ENCODE data around the gene CCP110. TPM values are rescaled to one million over a fixed set of nuclear protein-coding genes. Genes with fewer than 3 reads are reported as not detected.

The CCP110 gene
- polyA plus RNA-seq, 3 donors from 2014 or later: 7.5 to 10.1 (median 9.4) TPM

DNA sequence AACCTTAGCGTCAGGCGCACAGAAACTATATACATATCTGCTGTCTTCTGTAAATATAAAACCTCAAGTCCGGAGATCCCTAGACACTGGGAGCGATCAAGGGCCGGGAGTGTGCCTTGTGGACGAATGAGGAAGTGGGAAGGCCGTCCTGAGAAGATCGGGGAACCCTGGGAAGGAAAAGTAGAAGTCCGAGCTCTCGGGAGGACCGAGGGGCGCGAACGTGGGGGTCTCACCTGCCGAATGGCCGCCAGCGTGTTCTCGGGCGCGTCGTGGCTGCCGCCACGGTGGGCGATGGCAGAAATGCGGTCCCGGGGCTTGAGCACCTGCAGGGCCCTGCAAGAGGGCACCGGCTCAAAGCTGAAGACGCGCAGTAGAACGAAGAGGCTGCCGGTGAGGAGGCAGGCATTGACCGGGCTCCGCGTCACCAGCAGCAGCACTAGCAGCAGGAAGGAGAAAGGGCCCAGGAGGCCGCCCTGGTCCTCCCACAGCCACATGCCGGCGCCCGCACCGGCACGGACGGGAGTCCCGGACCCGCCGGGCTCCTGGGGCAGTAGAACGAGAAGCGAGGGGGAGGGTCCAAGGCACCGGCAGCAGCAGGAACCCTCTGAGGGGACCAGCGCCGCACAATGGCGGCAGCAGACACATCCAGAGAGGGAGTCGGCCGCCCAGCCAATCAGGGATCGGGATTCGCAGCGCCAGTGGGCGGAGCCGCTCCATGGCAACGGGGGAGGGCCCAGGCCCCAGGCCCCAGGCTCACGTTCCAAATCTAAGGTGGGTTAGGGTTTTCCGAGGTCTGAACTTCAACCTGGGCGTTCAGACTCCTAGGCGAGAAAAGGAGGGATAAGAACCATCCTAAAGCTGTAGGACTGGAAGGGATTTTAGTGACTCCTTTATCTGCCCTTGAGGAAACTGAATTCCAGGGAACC, 2.0 kb upstream of the CCP110 start, which contains the start of gene GDE1:
Gene GDE1, minus strand, starts transcription at position 628 of the 926 bp plus-strand sequence. Its CDS starts 134 bp downstream, at position 494.
- Mint-ChIP-seq H3K4me1 (peaks cover 46 to 76% of the 10 kb centered on the region in 2 donors), H3K4me3 (peak within 1 kb of the TSS; percentile 91 to 97 (median 93)), H3K9me3 (no peaks in the 10 kb centered on the region), H3K36me3 (peaks cover 0 to 13% (median 10%) of the 10 kb centered on the region in 3 donors), H3K27ac (peak within 1 kb of the TSS; percentile 82 to 98 (median 93)), H3K27me3 (ENCODE audit: low read depth in 3 of 3) (peaks cover 0 to 7% (median 6%) of the 10 kb centered on the region in 3 donors)
- peak; percentile 85 to 88 (median 87) for DNase-seq

DNA sequence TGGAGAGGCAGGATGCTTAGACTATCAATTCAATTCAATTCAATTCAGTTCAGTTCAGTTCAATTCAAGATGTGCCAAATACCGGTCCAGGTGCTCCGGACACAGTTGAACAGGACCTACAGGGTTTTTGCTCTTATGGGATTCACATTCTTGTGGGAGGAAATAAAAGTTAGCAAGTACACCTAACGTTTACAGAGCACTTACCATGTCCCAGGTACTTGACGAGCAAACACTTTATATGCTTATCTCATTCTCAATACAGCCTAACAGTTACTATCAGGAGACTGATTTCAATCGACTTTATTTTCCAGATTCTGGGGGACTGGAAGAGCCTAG, 1.4 kb upstream of the CCP110 start:
- Mint-ChIP-seq H3K36me3 (peaks cover 0 to 6% (median 4%) of the 10 kb centered on the region in 3 donors), H3K27ac (peak overlapping the region; percentile 82 to 98 (median 93)), H3K27me3 (ENCODE audit: low read depth in 3 of 3) (peaks cover 0 to 7% (median 6%) of the 10 kb centered on the region in 3 donors), H3K4me1 (peaks cover 46 to 69% of the 10 kb centered on the region in 2 donors), H3K4me3 (peak overlapping the region; percentile 91 to 97 (median 93)), H3K9me3 (no peaks in the 10 kb centered on the region)
- no peak for DNase-seq

DNA sequence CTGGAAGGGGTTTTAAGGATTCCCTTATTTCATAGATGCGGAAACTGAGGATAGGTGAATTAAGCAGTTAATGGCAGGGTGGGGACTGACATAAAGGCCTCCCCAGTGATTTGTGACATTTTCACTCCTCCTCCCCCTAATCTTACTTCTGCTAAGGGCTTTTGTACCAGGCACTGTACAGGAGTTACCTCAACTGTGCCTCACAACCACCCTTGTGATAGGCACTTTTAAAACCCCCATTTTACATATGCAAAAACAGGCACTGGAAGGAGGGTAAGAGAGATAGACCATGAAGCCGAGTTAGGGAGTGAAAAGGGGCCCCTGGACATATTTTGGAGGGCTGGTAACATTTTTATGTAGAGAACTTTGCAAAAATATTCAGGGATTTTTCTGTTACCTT, 982 bp upstream of the CCP110 start:
- H3K9me3 Mint-ChIP-seq: no peaks in the 10 kb centered on the region
- peak overlapping the region; percentile 91 to 97 (median 93) for H3K4me3 Mint-ChIP-seq
- H3K36me3 Mint-ChIP-seq: peaks cover 0 to 3% (median 3%) of the 10 kb centered on the region in 3 donors
- peaks cover 0 to 7% (median 6%) of the 10 kb centered on the region in 3 donors for H3K27me3 Mint-ChIP-seq (ENCODE audit: low read depth in 3 of 3)
- no peak for DNase-seq
- peak overlapping the region in 5 of 6 donors; percentile 49 to 98 (median 91) for H3K27ac Mint-ChIP-seq
- peaks cover 46 to 65% of the 10 kb centered on the region in 2 donors for H3K4me1 Mint-ChIP-seq

DNA sequence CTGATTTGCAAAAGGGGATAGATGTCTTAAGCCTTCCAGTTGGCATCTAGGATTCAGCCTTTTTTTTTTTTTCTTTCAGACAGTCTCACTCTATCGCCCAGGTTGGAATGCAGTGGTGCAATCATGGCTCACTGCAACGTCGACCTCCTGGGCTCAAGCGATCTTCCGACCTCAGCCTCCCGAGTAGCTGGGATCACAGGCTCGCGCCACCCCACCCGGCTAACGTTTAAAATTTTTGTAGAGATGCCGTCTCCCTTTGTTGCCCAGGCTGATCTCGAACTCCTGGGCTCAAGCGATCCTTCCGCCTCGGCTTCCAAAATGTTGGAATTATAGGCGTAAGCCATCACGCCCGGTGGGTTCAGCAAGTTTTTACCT, 571 bp upstream of the CCP110 start:
- H3K27me3 Mint-ChIP-seq (ENCODE audit: low read depth in 3 of 3): peaks cover 0 to 7% (median 6%) of the 10 kb centered on the region in 3 donors
- DNase-seq: no peak
- H3K27ac Mint-ChIP-seq: peak overlapping the region in 2 of 6 donors; percentile 22 to 24
- H3K36me3 Mint-ChIP-seq: peaks cover under 1 to 4% (median 3%) of the 10 kb centered on the region in 3 donors
- H3K9me3 Mint-ChIP-seq: no peaks in the 10 kb centered on the region
- peaks cover 46 to 65% of the 10 kb centered on the region in 2 donors for H3K4me1 Mint-ChIP-seq
- H3K4me3 Mint-ChIP-seq: peak overlapping the region in 4 of 5 donors; percentile 5 to 96 (median 92)

DNA sequence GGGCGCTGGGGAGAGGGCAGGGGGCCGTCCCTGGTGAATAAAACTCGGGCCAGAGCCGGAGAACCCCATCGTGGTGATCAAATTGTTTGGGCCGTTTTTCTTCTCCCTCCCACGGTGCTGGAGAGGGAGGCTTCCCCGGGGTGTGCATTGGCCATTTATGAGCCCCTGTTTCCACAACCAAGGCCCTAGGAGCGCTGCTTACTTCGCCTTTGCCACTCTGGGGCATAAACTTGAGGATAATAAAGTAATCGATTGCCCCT, 544 bp downstream of the CCP110 start:
- peak overlapping the region; percentile 60 to 94 (median 66) for H3K27ac Mint-ChIP-seq
- peaks cover 0 to 11% (median 4%) of the 10 kb centered on the region in 3 donors for H3K36me3 Mint-ChIP-seq
- peak overlapping the region; percentile 93 to 100 (median 96) for H3K4me3 Mint-ChIP-seq
- peaks cover 0 to 7% (median 6%) of the 10 kb centered on the region in 3 donors for H3K27me3 Mint-ChIP-seq (ENCODE audit: low read depth in 3 of 3)
- no peaks in the 10 kb centered on the region for H3K9me3 Mint-ChIP-seq
- H3K4me1 Mint-ChIP-seq: peaks cover 44 to 56% of the 10 kb centered on the region in 2 donors
- DNase-seq: no peak

DNA sequence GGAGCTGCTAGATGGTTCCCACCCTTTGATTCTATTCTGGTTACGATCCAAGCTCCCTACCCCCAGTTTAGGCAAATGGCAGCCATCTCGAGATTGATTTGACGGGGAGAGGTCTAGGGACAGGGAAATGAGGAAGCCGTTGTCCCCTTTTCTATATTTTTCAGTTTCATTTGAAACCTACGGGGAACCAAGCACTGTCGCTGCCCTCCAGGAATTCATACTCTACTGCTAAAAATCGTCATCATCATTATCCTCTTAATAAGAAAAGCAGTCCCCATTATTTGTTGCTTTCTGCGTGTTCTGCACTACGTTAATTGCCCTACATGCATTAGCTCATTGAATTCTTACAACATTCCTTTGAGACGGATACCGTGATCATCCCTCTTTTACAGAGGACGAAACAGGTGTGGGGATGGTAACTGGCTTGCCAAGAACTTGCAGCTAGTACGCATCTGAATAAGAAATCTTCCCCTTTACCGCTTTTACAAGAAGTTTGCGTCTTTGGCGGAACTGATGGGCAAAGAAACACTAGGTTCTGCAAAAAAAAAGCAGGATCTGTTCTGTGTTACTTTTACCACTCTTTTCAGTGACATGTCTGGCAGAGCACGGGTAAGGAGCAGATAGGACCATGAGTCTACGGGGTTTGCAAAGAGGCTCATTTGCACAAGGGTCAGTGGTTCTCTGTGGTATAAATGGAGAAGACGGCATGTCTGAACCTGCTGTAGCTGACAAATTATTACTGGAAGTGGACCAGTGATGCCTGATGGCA, 1.1 kb downstream of the CCP110 start:
- peaks cover 0 to 11% (median 4%) of the 10 kb centered on the region in 3 donors for H3K36me3 Mint-ChIP-seq
- H3K27ac Mint-ChIP-seq: peak overlapping the region; percentile 60 to 94 (median 66)
- peak overlapping the region; percentile 93 to 100 (median 96) for H3K4me3 Mint-ChIP-seq
- DNase-seq: no peak
- no peaks in the 10 kb centered on the region for H3K9me3 Mint-ChIP-seq
- H3K4me1 Mint-ChIP-seq: peaks cover 44 to 55% of the 10 kb centered on the region in 2 donors
- H3K27me3 Mint-ChIP-seq (ENCODE audit: low read depth in 3 of 3): peaks cover 0 to 7% (median 6%) of the 10 kb centered on the region in 3 donors

DNA sequence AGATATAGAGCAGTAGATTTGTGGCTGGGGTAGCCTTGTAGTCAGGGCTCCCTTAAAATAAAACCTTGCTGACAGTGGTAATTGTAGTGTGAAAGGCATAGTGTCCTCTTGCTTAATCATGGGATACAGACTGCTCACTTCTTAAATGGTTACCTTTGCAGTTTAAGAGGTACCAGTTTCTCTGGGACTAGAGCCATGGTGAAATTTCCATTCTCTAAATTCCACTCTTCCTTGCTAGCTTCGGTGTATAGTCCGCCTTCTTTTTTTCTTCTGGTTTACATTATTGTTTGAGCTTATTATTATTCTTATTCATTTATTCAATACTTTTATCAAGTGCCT, 1.6 kb downstream of the CCP110 start:
- peak overlapping the region in 4 of 6 donors; percentile 43 to 94 (median 74) for H3K27ac Mint-ChIP-seq
- H3K4me1 Mint-ChIP-seq: peaks cover 41 to 50% of the 10 kb centered on the region in 2 donors
- DNase-seq: no peak
- H3K36me3 Mint-ChIP-seq: peaks cover 0 to 11% (median 4%) of the 10 kb centered on the region in 3 donors
- peaks cover 0 to 6% (median 5%) of the 10 kb centered on the region in 3 donors for H3K27me3 Mint-ChIP-seq (ENCODE audit: low read depth in 3 of 3)
- no peaks in the 10 kb centered on the region for H3K9me3 Mint-ChIP-seq
- peak overlapping the region; percentile 93 to 100 (median 96) for H3K4me3 Mint-ChIP-seq

DNA sequence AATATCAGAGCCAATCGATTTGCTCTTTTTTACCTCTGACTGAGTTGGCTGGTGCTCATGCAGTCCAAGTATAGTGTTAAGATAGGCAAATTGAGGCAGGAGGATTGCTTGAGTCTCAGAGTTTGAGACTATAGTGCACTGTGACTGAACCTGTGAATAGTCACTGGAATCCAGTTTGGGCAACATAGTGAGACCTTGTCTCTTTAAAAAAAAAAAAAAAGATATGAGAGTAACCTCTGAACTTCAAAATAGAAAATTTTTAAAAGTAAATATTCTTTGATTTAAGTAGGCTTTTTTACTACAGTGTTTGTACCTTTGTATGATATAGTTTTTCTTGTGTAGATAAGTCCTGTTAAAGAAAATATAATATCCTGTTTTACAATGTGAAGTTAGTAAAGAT, 3.4 kb downstream of the CCP110 start:
- Mint-ChIP-seq H3K4me1 (peaks cover 23 to 32% of the 10 kb centered on the region in 2 donors), H3K9me3 (no peaks in the 10 kb centered on the region), H3K4me3 (no peak overlapping the region), H3K36me3 (peaks cover 0 to 12% (median 4%) of the 10 kb centered on the region in 3 donors), H3K27ac (no peak overlapping the region), H3K27me3 (ENCODE audit: low read depth in 3 of 3) (peaks cover 0 to 3% (median 3%) of the 10 kb centered on the region in 3 donors)
- DNase-seq: no peak

DNA sequence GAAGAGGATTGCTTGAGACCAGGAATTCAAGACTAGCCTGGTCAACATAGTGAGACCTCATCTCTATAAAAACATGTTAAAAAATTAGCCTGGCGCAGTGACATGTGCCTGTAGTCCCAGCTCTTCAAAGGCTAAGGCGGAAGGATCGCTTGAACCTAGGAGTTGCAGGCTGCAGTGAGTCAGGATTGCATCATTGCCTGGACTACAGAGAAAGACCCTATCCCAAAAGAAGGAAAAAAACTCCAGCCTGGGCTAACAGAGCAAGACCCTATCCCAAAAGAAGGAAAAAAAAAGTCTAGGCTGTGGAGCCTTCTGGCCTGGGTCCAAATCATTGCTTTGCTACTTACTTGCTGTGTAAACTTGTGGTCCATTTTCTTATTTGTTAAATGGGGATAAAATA, 4.9 kb downstream of the CCP110 start:
- peaks cover 0 to 2% (median 2%) of the 10 kb centered on the region in 3 donors for H3K27me3 Mint-ChIP-seq (ENCODE audit: low read depth in 3 of 3)
- H3K36me3 Mint-ChIP-seq: peaks cover 3 to 22% (median 4%) of the 10 kb centered on the region in 3 donors
- no peaks in the 10 kb centered on the region for H3K9me3 Mint-ChIP-seq
- DNase-seq: no peak
- H3K27ac Mint-ChIP-seq: no peak overlapping the region
- no peak overlapping the region for H3K4me3 Mint-ChIP-seq
- H3K4me1 Mint-ChIP-seq: peaks cover 14 to 21% of the 10 kb centered on the region in 2 donors

DNA sequence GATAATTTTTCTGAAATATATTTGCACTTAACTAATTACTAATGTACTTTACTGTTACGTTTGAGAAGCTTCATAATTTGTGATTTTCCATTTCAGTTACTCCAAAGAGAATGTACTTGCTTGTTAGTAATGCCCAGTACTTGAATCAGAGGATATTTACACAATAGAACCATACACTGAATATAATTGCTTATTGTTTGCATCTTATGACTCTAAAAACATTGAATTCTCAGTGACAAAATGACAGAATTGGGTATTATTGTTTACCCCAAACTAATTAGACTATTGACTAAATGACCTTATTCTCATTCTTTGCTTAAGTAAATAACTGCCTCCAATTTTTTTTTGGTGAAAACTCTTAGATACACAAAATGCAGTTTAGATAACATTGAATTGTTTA, 8.9 kb downstream of the CCP110 start:
- Mint-ChIP-seq H3K27ac (no peak overlapping the region), H3K27me3 (ENCODE audit: low read depth in 3 of 3) (no peaks in the 10 kb centered on the region), H3K36me3 (peaks cover 4 to 33% (median 9%) of the 10 kb centered on the region in 3 donors), H3K4me3 (no peak overlapping the region), H3K9me3 (no peaks in the 10 kb centered on the region), H3K4me1 (no peaks in the 10 kb centered on the region)
- no peak for DNase-seq

DNA sequence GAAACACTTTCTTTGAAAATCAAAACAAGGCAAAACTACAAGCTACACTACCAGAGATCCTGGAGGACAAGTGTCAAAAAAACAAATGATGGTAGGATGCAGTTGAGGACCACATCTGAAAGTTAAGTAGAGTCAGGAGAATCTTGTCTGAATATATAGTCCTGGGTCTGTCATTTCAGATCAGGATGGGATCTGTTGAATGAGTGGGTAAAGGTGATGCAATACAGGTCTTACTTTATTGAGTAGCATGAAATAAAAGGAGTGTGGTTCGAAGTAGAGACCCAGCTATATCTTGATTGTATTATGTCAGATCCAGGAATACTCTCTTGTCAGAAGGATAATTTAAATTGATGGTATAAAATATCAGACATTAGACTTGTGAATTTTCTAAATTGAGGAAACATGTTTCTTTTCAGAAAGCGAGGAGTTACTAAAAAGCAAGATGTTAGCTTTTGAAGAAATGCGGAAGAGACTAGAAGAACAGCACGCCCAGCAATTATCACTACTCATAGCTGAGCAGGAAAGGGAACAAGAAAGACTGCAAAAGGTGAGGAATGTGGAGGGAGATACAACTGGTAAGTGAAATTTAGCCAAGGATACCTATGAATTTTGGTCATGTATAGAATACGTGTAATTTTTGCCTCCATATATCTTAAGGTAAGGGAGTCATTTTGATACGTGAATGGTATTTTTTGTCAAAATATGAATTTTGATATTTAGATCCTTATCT, 16.7 kb downstream of the CCP110 start:
- DNase-seq: no peak
- H3K27me3 Mint-ChIP-seq (ENCODE audit: low read depth in 3 of 3): no peaks in the 10 kb centered on the region
- H3K9me3 Mint-ChIP-seq: peaks cover 0 to 3% (median 0%) of the 10 kb centered on the region in 6 donors
- H3K27ac Mint-ChIP-seq: peak overlapping the region in 2 of 6 donors; percentile 21 to 25
- H3K4me3 Mint-ChIP-seq: no peak overlapping the region
- peaks cover 31 to 49% (median 36%) of the 10 kb centered on the region in 3 donors for H3K36me3 Mint-ChIP-seq
- no peaks in the 10 kb centered on the region for H3K4me1 Mint-ChIP-seq

DNA sequence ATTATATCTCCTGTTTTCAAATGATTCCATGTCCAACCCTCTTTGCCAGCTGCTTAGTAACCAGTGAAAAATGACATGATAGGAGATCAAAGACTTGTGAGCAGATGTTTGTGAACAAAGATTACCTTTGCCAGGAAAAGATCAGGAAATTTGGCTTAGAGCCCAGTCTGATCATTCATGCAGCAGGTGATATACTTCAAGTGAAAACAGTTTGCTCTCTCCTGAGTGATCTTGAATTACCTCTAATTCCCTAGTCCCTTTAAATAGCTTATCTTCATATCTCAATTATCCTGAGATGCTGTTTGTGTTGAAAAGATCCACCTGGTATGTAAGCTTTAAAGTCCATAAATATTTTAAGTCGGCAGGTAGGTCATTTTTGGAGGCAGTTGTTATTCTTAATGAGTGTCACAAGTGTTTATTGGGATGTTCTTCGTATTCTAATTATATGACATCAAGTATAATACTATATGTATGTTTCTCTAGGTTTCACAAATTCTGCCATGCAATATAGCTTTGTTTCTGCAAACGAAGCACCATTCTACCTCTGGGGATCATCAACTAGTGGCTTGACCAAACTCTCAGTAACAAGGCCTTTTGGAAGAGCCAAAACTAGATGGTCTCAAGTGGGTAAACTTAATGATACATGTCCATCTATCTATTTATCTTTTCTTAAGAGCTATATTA, 18.5 kb downstream of the CCP110 start:
- no peak overlapping the region for H3K4me3 Mint-ChIP-seq
- peaks cover 0 to 3% (median 0%) of the 10 kb centered on the region in 6 donors for H3K9me3 Mint-ChIP-seq
- DNase-seq: no peak
- no peaks in the 10 kb centered on the region for H3K4me1 Mint-ChIP-seq
- no peaks in the 10 kb centered on the region for H3K27me3 Mint-ChIP-seq (ENCODE audit: low read depth in 3 of 3)
- no peak overlapping the region for H3K27ac Mint-ChIP-seq
- H3K36me3 Mint-ChIP-seq: peaks cover 26 to 39% (median 36%) of the 10 kb centered on the region in 3 donors

All from immature natural killer cell (primary cell).